Measurements from ENCODE around the gene HMOX2.

DNA sequence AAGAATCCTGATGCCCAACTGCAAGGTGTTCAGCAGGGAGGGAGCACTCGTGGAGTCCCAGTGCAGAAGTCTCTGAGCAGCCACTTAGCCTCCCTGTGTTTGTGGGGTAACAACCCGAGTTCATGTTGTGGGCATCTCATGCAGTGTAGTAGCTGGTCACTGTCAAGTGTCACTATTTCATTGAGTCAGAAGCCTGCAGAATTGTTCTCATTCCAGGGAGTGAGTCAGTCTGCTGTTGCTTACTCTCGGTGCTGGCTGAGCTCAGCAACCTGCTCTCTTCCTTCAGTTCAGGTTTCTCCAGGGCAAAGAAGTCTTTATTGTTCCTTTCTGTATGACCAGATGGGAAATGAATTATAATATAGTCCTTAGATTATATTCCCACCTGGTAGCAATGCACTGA, 24.1 kb downstream of the HMOX2 start:
- TF ChIP-seq, protein P1, sequence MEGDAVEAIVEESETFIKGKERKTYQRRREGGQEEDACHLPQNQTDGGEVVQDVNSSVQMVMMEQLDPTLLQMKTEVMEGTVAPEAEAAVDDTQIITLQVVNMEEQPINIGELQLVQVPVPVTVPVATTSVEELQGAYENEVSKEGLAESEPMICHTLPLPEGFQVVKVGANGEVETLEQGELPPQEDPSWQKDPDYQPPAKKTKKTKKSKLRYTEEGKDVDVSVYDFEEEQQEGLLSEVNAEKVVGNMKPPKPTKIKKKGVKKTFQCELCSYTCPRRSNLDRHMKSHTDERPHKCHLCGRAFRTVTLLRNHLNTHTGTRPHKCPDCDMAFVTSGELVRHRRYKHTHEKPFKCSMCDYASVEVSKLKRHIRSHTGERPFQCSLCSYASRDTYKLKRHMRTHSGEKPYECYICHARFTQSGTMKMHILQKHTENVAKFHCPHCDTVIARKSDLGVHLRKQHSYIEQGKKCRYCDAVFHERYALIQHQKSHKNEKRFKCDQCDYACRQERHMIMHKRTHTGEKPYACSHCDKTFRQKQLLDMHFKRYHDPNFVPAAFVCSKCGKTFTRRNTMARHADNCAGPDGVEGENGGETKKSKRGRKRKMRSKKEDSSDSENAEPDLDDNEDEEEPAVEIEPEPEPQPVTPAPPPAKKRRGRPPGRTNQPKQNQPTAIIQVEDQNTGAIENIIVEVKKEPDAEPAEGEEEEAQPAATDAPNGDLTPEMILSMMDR (IDR thresholded peaks at IDR 0.05), result no peak
- no peak for TF ChIP-seq ZFX (IDR thresholded peaks at IDR 0.05; ENCODE audit: borderline replicate concordance)
